ENCODE data around the gene RNF169.

The RNF169 gene

DNA sequence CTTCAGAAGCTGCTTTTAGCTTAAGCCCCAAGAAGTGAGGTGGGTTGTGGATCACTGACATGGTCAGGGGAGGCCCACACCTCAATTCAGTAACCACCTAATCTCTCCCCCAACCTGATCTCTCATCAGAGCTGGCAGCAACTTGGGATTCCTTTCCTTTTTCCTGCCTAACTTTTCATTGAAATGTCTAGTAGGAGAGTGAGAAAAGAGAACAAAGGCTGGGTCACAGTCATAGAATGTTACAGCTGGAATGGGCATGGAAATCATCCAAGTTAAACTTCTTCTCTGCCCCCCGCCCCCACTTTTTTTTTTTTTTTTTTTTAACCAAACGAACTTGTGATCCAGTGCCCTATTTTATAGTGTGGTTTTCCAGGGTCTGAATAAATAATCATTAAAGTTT is 91.8 kb downstream of the RNF169 start:
- H3K4me1 ChIP-seq (ENCODE audit: insufficient read depth, poor library complexity, severe bottlenecking) = no peaks in the 10 kb centered on the region
- TF ChIP-seq, protein P1, sequence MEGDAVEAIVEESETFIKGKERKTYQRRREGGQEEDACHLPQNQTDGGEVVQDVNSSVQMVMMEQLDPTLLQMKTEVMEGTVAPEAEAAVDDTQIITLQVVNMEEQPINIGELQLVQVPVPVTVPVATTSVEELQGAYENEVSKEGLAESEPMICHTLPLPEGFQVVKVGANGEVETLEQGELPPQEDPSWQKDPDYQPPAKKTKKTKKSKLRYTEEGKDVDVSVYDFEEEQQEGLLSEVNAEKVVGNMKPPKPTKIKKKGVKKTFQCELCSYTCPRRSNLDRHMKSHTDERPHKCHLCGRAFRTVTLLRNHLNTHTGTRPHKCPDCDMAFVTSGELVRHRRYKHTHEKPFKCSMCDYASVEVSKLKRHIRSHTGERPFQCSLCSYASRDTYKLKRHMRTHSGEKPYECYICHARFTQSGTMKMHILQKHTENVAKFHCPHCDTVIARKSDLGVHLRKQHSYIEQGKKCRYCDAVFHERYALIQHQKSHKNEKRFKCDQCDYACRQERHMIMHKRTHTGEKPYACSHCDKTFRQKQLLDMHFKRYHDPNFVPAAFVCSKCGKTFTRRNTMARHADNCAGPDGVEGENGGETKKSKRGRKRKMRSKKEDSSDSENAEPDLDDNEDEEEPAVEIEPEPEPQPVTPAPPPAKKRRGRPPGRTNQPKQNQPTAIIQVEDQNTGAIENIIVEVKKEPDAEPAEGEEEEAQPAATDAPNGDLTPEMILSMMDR (IDR thresholded peaks at IDR 0.05; ENCODE audit: poor library complexity, severe bottlenecking) = no peak
- ATAC-seq (ENCODE audit: low read depth) (no peak), DNase-seq (ENCODE audit: low spot score) (no peak)
- no peak overlapping the region for H3K4me3 ChIP-seq (ENCODE audit: severe bottlenecking)
- no peaks in the 10 kb centered on the region for H3K27me3 ChIP-seq (ENCODE audit: insufficient read depth, poor library complexity, severe bottlenecking)
- H3K9me3 ChIP-seq (ENCODE audit: severe bottlenecking) = no peaks in the 10 kb centered on the region
- H3K36me3 ChIP-seq (ENCODE audit: low read depth) = peaks cover 51% of the 10 kb centered on the region
- no peak overlapping the region for H3K27ac ChIP-seq (ENCODE audit: poor library complexity, severe bottlenecking)

DNA sequence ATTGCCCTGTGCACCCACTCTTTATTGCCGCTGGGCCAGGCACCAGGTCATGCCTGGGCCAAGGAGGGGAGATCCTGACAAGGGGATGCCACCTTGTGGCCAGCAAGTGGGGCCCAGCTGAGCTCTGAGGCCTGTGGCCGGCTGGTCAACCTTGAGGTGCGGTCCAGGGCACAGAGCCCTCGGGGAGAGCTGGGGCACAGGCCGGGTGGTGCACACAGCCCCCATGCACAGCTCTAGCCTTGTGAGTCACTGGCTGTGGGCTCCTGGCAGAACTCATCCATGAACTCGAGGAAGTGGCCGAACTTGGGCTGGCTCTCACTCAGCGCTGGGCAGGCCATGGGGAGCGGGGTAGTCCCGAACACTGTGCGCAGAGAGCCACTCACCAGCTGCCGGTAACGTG is 94.3 kb downstream of the RNF169 start:
- H3K27me3 ChIP-seq (ENCODE audit: insufficient read depth, poor library complexity, severe bottlenecking) = no peaks in the 10 kb centered on the region
- DNase-seq (ENCODE audit: low spot score) (no peak), ATAC-seq (ENCODE audit: low read depth) (peak; percentile 31; the same call in 1 of the 3 replicates)
- no peaks in the 10 kb centered on the region for H3K9me3 ChIP-seq (ENCODE audit: severe bottlenecking)
- no peak overlapping the region for H3K27ac ChIP-seq (ENCODE audit: poor library complexity, severe bottlenecking)
- TF ChIP-seq, protein P1 (IDR thresholded peaks at IDR 0.05; ENCODE audit: poor library complexity, severe bottlenecking) = no peak
- no peaks in the 10 kb centered on the region for H3K4me1 ChIP-seq (ENCODE audit: insufficient read depth, poor library complexity, severe bottlenecking)
- H3K4me3 ChIP-seq (ENCODE audit: severe bottlenecking) = no peak overlapping the region
- H3K36me3 ChIP-seq (ENCODE audit: low read depth) = peaks cover 45% of the 10 kb centered on the region

DNA sequence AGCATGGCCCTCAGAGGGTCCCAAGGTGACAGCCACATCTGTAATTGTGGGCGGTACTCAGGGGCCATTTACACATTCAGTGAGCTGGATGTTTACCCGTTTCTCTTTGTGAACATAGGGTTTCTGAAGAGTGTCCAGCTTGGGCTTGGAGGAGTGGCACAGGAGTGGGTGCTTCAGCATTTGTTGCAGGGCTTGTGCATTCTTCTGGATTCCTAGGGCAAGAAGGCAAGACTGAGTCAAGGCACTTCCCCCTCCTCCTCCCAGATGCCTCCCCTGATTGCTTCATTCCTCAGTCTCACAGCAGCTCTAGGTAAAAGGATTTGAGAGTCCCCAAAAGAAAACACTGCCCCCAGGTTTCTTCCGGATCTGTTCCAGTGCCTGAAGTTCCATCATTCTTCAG is 95.4 kb downstream of the RNF169 start:
- ATAC-seq (ENCODE audit: low read depth) (no peak), DNase-seq (ENCODE audit: low spot score) (no peak)
- Histone ChIP-seq H3K4me1 (ENCODE audit: insufficient read depth, poor library complexity, severe bottlenecking) (no peaks in the 10 kb centered on the region), H3K9me3 (ENCODE audit: severe bottlenecking) (no peaks in the 10 kb centered on the region), H3K27ac (ENCODE audit: poor library complexity, severe bottlenecking) (no peak overlapping the region), H3K4me3 (ENCODE audit: severe bottlenecking) (no peak overlapping the region), H3K36me3 (ENCODE audit: low read depth) (peaks cover 39% of the 10 kb centered on the region), H3K27me3 (ENCODE audit: insufficient read depth, poor library complexity, severe bottlenecking) (no peaks in the 10 kb centered on the region)
- TF ChIP-seq, protein P1 (IDR thresholded peaks at IDR 0.05; ENCODE audit: poor library complexity, severe bottlenecking) = no peak

DNA sequence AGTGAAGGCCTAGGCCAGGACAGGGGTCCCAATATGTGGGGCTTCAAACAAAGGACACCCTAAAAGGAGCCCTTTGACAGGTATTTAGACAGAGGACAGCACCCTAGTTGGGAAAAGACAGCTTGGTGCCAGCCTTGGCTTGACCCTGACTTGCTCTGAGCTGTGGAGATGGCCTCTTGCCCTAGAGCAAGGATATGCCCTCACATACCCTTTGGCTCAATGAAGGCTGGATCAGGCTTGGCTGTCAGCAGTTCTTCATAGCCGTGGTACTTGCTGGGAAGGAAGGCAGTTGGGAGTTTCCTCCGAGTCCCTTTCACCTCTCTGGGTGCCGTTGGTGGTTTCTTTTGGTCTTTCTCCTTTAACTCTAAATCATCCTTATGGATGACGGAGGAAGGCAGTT is 96.2 kb downstream of the RNF169 start:
- Histone ChIP-seq H3K27ac (ENCODE audit: poor library complexity, severe bottlenecking) (no peak overlapping the region), H3K36me3 (ENCODE audit: low read depth) (peaks cover 39% of the 10 kb centered on the region)
- ATAC-seq (ENCODE audit: low read depth) = no peak

DNA sequence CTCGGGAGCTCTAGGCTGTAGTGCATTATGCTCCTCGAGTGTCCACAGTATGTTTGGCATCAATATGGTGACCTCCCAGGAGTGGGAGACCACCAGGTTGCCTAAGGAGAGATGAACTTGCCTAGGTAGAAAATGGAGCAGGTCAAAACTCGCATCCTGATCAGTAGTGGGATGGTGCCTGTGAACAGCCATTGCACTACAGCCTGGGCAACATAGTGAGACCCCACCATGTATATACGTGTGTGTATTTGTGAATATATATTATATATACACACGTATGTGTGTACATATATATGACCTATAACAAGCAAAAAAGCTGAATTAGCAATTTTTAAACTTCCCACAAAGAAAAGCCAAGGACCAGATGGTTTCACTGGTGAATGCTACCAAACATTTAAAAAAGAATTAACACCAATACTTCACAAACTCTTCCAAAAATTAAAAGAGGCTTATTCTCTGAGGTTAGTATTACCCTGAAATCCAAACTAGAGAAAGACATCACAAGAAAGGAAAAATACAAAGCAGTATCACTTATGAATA is 97.4 kb downstream of the RNF169 start:
- Histone ChIP-seq H3K4me3 (ENCODE audit: severe bottlenecking) (no peak overlapping the region), H3K9me3 (ENCODE audit: severe bottlenecking) (no peaks in the 10 kb centered on the region), H3K27me3 (ENCODE audit: insufficient read depth, poor library complexity, severe bottlenecking) (no peaks in the 10 kb centered on the region), H3K27ac (ENCODE audit: poor library complexity, severe bottlenecking) (no peak overlapping the region), H3K36me3 (ENCODE audit: low read depth) (peaks cover 37% of the 10 kb centered on the region), H3K4me1 (ENCODE audit: insufficient read depth, poor library complexity, severe bottlenecking) (no peaks in the 10 kb centered on the region)
- DNase-seq (ENCODE audit: low spot score) (no peak), ATAC-seq (ENCODE audit: low read depth) (no peak)
- TF ChIP-seq, protein P1 (IDR thresholded peaks at IDR 0.05; ENCODE audit: poor library complexity, severe bottlenecking) = no peak

More for the DNA sequence above, 96.2 kb downstream of the RNF169 start:
- no peak overlapping the region for H3K4me3 ChIP-seq (ENCODE audit: severe bottlenecking)
- DNase-seq (ENCODE audit: low spot score) = no peak
- no peaks in the 10 kb centered on the region for H3K27me3 ChIP-seq (ENCODE audit: insufficient read depth, poor library complexity, severe bottlenecking)
- H3K4me1 ChIP-seq (ENCODE audit: insufficient read depth, poor library complexity, severe bottlenecking) = no peaks in the 10 kb centered on the region
- TF ChIP-seq, protein P1 (IDR thresholded peaks at IDR 0.05; ENCODE audit: poor library complexity, severe bottlenecking) = no peak
- H3K9me3 ChIP-seq (ENCODE audit: severe bottlenecking) = no peaks in the 10 kb centered on the region

All from RWPE2 (cell line).